HepG2 (cell line): ENCODE data around the gene TMEM214. TPM values are rescaled to one million over a fixed set of nuclear protein-coding genes. Genes with fewer than 3 reads are reported as not detected.

Experiments
- ARID3A ChIP-seq: IDR thresholded peaks from 2 replicates; pipeline ENCODE4 v1.6.1; 2012; ENCODE audit warnings: low read depth, low read length, improper control_type of control experiment
- ATAD3A ChIP-seq: sonication (generic); formaldehyde crosslinking; IDR thresholded peaks from 2 replicates; pipeline ENCODE4 v1.4.0; 2020; ENCODE audit warnings: missing genetic modification reagents
- FOSL2 ChIP-seq: sonication (generic); formaldehyde crosslinking; IDR thresholded peaks from 2 replicates; pipeline ENCODE4 v1.4.0; 2020; ENCODE audit warnings: missing genetic modification reagents
- FOXJ3 ChIP-seq: sonication (generic); formaldehyde crosslinking; IDR thresholded peaks from 2 replicates; pipeline ENCODE4 v1.4.0; 2020; ENCODE audit warnings: missing genetic modification reagents, mild to moderate bottlenecking, borderline replicate concordance
- HNF1A ChIP-seq, 2 experiments: sonication (generic) in 1 of 2; formaldehyde crosslinking in 1 of 2; IDR thresholded peaks; 2 replicates each; pipeline versions ENCODE4 v1.4.0 to v1.6.1; 2016 to 2020; ENCODE audit warnings: borderline replicate concordance in 1 of 2, low read depth in 1 of 2, mild to moderate bottlenecking in 1 of 2, missing genetic modification reagents in 1 of 2
- KDM5B ChIP-seq: sonication (generic); formaldehyde crosslinking; IDR thresholded peaks from 2 replicates; pipeline ENCODE4 v1.4.0; 2020; ENCODE audit warnings: missing genetic modification reagents, mild to moderate bottlenecking, borderline replicate concordance
- MED8 ChIP-seq: sonication (generic); formaldehyde crosslinking; IDR thresholded peaks from 2 replicates; pipeline ENCODE4 v1.8.1; 2023; ENCODE audit warnings: mild to moderate bottlenecking, missing genetic modification reagents; ENCODE audit not compliant: insufficient replicate concordance
- MEF2D ChIP-seq: sonication (generic); formaldehyde crosslinking; IDR thresholded peaks from 2 replicates; pipeline ENCODE4 v1.5.1; 2020; ENCODE audit warnings: mild to moderate bottlenecking, missing genetic modification reagents
- MTA1 ChIP-seq: sonication (generic); formaldehyde crosslinking; IDR thresholded peaks from 2 replicates; pipeline ENCODE4 v1.4.0; 2020; ENCODE audit warnings: missing genetic modification reagents, mild to moderate bottlenecking, borderline replicate concordance
- RAD51 ChIP-seq: fragments of 450-650 bp; IDR thresholded peaks from 2 replicates; pipeline ENCODE4 v1.6.1; 2016; ENCODE audit warnings: borderline replicate concordance
- RFXAP ChIP-seq: sonication (generic); formaldehyde crosslinking; IDR thresholded peaks from 2 replicates; pipeline ENCODE4 v1.4.0; 2020; ENCODE audit warnings: missing genetic modification reagents, borderline replicate concordance
- THAP9 ChIP-seq: sonication (generic); formaldehyde crosslinking; IDR thresholded peaks from 2 replicates; pipeline ENCODE4; 2020; ENCODE audit warnings: missing genetic modification reagents, mild to moderate bottlenecking, borderline replicate concordance
- ZNF282 ChIP-seq: fragments of 450-650 bp; IDR thresholded peaks from 2 replicates; pipeline ENCODE4 v1.6.1; 2018; ENCODE audit not compliant: partially characterized antibody
- ZNF329 ChIP-seq: sonication (generic); formaldehyde crosslinking; IDR thresholded peaks from 2 replicates; pipeline ENCODE4 v1.9.0; 2021; ENCODE audit warnings: low read depth, mild to moderate bottlenecking, missing genetic modification reagents
- ZNF335 ChIP-seq: sonication (generic); formaldehyde crosslinking; IDR thresholded peaks from 2 replicates; pipeline ENCODE4 v1.4.0; 2020; ENCODE audit warnings: missing genetic modification reagents
- ZNF337 ChIP-seq: sonication (generic); formaldehyde crosslinking; IDR thresholded peaks from 2 replicates; pipeline ENCODE4 v1.5.1; 2020; ENCODE audit warnings: missing genetic modification reagents, low read depth, mild to moderate bottlenecking, borderline replicate concordance
- ZNF432 ChIP-seq: sonication (generic); formaldehyde crosslinking; IDR thresholded peaks from 2 replicates; pipeline ENCODE4 v1.5.0; 2020; ENCODE audit warnings: missing genetic modification reagents, mild to moderate bottlenecking, borderline replicate concordance
- ZNF660 ChIP-seq: sonication (generic); formaldehyde crosslinking; IDR thresholded peaks from 2 replicates; pipeline ENCODE4 v1.5.1; 2020; ENCODE audit warnings: mild to moderate bottlenecking, low read depth, missing genetic modification reagents, borderline replicate concordance
- polyA plus RNA-seq, 8 experiments: library from polyadenylated mRNA; depleted of rRNA in 3 of 8; stranded (reverse) in 7 of 8; unstranded in 1 of 8; fragments of >200 nt; fragmentation: Illumina TruSeq in 4 of 8; extraction: Trizol in 4 of 8; gene quantifications; 2 replicates each; pipeline versions ENCODE4 v1.2.1 to v1.2.3, GENCODE V29; 2011 to 2016; ENCODE audit warnings: low read depth in 4 of 8, missing spikeins in 1 of 8, mixed read lengths in 1 of 8; ENCODE audit not compliant: insufficient read depth in 1 of 8
- total RNA-seq, 5 experiments: library from RNA; depleted of rRNA; stranded (reverse); fragments of >200 nt; fragmentation: Illumina TruSeq; extraction: Trizol; gene quantifications; 2 replicates each; pipeline ENCODE4 v1.2.3, GENCODE V29; 2016; ENCODE audit warnings: low read depth in 1 of 5

The TMEM214 gene
- total and polyA plus RNA-seq, 2 of the 13 experiments (the other 11 are each of a cell fraction or from before 2014, with no cell fraction given) = 58.3 to 132 TPM

- TF ChIP-seq RFXAP (CRISPR knock-in tag) = no peak; the same call in 1 of the 2 replicates
- TF ChIP-seq ZNF282 = no peak
- TF ChIP-seq ATAD3A = no peak
- TF ChIP-seq KDM5B = 0 out of 2 replicates have a peak, but pooled peaks have one; percentile 5
- no peak for TF ChIP-seq ZNF335
- no peak for TF ChIP-seq MTA1 (CRISPR knock-in tag)
- TF ChIP-seq ZNF329 (CRISPR knock-in tag) = no peak
- no peak for TF ChIP-seq HNF1A (IDR thresholded peaks at IDR 0.05; ENCODE audit: low read depth)
- no peak for TF ChIP-seq HNF1A (CRISPR knock-in tag; IDR thresholded peaks at IDR 0.05; ENCODE audit: borderline replicate concordance)
- no peak for TF ChIP-seq RAD51
- TF ChIP-seq MEF2D = no peak
- no peak for TF ChIP-seq MED8 (CRISPR knock-in tag)
- TF ChIP-seq FOSL2 (CRISPR knock-in tag) = 0 out of 2 replicates have a peak, but pooled peaks have one; percentile 16
- no peak for TF ChIP-seq FOXJ3 (CRISPR knock-in tag)
- 0 out of 2 replicates have a peak, but pooled peaks have one; percentile 1 for TF ChIP-seq THAP9 (CRISPR knock-in tag)
- no peak for TF ChIP-seq ZNF432 (CRISPR knock-in tag)
- TF ChIP-seq ARID3A = no peak
- no peak for TF ChIP-seq ZNF660 (CRISPR knock-in tag)
- TF ChIP-seq ZNF337 = no peak
Measured at GRCh38 chr2:27051902-27052645, 19.3 kb downstream of the TMEM214 start (continued).
